NCI-H524 (cell line): Measurements from ENCODE around the gene ITPKA.

Experiments
- DNase-seq, 2 experiments: peaks; one replicate each; lab custom pipeline; 2025; lab: John Stamatoyannopoulos, UW

ITPKA gene

DNA sequence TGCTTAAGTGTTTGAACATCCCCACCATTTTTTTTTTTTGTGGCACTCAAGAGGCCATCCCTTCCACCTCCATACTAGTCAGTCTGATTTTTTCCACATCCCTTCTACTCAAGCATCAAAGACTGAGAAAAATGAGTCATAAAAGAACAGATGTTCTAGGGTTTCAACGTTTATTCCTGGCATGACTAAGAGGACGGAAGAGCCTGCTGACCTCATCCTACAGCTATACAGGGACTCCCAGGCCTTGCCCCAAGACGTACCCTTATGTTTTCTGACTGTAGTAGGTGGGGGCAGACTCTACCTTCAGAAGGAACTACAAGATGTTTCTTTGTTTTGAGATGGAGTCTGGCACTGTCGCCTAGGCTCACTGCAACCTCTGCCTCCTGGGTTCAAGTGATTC is 3.3 kb upstream of the ITPKA start:
- DNase-seq = peak in 1 of 2 experiments; percentile 64

DNA sequence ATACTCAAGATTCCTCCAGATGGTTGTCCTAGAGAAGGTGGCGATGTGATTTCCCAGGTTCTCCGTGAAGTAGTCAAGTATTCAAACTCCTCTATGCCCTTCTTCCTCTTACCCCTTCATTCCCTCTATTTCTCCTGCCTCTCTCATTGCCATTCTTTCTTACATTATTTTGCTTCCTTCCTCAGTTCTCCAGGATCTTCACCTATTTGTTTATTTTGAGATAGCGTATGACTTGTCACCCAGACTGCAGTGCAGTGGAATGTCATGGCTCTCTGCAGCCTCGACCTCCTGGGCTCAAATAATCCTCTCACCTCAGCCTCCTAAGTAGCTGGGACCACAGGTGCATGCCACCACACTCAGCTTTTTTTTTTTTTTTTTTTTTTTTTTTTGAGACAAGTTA is 1.8 kb upstream of the ITPKA start:
- DNase-seq = no peak

DNA sequence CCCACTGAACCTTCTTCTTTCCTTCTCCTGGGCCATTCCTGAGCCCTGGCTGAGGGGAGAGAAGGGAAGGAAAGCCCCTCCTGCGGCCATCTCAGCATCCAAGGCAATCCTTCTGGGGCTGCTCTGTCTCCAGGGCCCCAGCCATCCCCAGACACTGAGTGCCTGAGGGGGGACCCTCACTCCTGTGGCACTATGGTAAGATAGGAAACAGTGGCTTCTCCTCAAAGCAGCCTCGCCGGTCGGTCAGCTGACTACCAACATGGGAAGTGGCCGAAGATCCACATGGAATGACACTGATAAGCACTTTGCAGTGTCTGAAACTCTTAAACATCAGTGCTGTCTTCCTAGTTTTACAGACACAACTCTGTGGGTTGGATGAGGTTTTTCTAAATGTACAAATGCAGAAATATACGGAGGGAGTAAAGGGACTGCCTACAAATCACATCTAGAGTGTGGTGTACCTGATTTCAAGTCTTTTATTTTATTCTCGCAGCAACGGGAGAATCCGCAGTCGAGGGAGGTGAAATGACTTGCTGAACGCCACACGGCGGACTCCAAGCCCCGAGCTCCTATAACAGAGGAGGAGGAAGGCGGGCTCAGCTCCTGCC is 973 bp upstream of the ITPKA start:
- DNase-seq = no peak

DNA sequence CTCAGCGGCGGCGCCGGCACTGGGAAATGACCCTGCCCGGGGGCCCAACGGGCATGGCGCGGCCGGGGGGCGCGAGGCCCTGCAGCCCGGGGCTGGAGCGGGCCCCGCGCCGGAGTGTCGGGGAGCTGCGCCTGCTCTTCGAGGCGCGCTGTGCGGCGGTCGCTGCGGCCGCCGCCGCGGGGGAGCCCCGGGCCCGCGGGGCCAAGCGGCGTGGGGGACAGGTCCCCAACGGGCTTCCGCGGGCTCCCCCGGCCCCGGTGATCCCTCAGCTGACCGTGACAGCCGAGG is 172 bp downstream of the ITPKA start:
- no peak for DNase-seq

DNA sequence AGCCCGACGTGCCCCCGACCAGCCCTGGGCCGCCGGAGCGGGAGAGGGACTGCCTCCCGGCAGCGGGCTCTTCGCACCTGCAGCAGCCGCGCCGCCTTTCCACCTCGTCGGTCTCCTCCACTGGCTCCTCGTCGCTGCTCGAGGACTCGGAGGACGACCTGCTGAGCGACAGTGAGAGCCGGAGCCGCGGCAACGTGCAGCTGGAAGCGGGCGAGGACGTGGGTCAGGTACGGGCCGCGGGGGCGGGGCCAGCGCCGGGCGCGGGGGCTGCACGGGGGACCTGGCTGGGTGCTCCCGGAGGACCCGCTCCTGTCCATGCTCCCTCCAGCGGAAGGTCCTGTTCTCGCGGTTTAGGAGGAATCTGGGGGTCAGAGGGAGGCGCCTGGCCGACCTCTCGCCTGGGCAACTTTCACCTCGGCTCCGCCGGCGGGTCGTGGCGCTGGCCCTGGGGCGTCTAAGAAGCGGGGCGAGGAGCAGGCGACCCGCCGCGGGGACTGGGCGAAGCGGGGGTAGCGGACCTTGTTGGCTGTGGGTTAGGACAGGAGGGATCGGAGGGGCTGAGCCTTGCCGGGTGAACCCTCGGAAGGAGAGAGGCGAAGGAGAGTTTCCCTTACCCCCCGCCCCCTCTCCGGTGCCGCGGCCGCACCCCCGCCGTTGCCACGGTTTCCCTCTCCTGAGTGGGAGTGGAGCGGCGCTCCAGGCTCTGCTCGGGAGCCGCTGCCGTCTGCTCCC is 682 bp downstream of the ITPKA start:
- peak in 1 of 2 experiments; percentile 38 for DNase-seq

DNA sequence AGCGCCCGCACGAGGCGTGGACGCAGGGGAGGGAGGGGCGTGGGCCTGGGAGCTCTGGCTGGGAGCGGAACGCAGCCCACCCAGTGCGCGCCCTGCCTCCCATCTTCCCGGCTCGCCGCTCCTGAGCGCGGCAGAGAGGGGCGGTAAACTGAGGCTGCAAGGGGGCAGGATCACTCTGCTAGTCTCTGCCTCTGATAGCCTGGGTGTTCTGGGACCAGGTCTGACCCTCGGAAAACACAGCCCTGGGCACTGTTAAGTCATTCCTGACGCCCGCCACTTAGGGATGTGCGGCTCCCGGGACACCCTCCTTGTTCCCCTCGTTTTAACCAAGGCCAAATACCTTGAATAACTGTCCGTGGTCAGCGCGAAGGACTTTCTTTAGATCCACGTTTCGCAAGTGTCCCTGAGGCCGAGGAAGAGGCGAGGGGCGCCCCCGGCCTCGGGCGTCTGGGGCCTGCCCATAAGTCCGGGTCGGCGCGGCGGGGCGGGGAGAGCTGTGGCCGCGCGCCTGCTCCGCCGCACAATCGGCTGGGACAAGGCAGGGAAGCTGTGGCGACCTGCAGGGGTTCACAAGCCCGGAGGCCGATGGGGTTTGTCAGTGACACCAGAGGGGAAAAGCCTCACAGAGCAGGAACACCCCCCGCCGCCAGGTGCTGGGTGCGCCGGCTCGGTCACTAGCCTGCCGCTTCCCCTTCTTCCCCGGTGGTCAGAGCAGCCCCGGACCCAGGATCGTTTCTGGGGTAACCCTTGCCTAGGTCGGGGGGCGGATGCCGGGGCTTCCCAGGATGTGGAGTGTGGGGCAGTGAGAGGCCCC is 1.5 kb downstream of the ITPKA start:
- DNase-seq = no peak

DNA sequence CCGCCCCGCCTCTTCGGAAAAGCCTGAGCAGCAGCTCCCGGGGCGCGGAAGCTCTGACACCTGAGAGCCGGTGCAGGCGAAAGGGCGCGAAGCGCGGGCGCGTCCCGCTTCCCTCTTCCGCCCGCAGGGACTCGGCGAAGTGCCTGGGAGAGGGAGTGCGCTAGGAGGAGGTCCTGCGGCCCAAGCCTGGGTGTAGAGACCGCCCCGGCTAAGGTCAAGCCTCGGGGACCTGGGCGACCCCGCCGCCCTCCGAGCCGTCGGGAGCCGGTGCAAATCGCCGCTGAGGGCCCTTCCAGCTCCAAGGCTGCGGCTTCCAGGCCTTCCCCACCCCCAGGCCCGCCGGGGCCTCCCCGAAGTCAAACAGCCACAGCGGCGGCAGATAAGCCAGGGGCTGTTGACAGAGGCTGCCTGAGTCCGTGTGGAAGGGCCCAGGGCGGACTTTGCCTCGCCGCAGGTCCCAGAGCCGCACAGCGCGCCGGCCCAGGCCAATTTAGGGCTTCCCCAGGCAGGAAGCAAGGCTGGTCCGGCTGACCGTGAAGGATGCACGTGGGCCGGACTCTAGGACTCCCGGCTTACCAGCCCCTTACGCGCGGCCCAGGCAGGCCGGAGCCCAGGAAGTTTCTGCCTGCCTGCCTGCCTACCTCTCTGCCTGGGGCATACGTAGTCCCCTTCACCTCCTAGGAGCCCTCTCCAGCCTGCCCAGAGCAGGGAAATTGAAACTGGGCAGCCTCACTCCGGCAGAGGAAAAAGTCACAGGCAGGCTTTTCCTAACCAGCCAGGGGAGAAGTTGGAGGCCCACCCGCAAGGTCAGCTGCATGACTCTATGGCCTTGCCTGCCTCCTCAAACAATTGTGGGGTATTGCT is 2.3 kb downstream of the ITPKA start:
- DNase-seq = no peak

DNA sequence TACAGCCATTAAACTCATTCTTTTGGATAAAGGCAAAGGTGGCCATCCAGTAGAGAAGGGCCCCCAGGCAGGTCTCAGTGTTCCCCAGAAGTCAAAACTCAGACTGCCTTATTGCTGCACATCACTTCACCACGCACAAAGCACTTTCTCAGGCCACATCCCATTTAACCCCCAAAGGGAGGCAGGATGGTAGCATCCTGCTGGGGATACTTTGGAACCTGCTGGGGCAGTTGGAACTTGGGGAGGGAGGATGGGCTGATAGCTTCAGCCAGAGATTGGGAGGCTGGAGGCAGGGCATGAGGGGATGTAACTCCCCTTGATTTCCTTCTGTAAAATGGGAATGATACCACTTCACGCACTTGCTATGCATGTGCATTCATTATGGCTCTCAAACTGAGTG is 5.0 kb downstream of the ITPKA start:
- DNase-seq = no peak

DNA sequence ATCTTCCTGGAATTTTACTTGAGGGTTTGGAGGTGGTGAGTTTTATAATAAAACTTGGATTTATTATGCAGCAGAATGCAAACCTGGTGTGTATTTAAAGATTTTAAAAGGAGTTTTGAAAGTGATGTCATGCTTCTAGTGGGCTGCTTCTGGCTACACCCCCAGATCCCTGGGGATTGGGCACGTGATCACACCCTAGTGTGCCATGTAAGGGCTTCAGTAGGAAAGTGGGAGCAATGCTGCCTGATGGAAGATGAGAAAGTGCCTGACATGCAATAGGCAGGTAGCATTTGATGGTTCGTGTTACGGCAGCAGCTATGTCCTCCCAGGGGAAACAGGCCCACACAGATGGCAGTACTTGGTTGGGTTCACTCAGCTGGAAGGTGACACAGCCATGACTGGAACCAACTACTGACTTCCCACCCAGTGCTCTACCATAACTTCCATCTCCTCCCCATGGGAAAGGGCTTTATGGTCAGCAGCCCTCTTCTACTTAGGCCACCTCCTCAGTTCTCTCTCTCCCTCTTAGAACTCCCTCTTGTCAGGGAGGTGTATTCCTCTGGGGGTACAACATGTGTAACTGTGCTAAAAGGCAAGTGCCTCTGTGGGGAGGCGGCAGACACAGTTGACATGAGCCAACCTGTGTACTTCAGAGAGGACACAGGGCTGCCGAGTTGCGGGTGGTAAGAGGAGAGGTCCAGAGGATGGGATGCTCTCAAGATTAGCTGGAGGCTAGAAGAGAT is 5.6 kb downstream of the ITPKA start:
- DNase-seq = no peak

DNA sequence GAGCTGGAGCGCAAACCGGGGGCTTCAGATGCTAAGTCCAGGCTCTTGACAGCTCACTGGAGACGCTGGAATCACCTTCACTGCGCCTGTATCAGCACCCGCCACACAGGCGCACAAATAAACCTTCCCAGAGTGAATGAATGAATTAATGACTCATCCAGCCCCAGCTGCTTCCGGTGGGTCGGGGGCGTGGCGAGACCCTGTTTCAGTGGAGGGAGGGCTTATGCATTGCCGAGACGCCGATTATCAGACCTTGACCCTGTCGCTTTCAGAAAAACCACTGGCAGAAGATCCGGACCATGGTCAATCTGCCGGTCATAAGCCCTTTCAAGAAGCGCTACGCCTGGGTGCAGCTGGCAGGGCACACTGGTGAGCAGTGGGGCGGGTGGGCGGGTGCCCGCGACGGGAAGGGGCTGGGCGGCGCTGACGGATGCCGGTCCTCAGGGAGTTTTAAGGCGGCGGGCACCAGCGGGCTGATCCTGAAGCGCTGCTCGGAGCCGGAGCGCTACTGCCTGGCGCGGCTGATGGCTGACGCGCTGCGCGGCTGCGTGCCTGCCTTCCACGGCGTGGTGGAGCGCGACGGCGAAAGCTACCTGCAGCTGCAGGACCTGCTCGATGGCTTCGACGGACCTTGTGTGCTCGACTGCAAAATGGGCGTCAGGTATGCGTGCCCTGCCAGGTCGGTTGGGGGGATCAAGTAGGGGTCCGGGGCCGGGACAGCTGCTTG is 7.7 kb downstream of the ITPKA start:
- peak; percentile 16 to 61 for DNase-seq

DNA sequence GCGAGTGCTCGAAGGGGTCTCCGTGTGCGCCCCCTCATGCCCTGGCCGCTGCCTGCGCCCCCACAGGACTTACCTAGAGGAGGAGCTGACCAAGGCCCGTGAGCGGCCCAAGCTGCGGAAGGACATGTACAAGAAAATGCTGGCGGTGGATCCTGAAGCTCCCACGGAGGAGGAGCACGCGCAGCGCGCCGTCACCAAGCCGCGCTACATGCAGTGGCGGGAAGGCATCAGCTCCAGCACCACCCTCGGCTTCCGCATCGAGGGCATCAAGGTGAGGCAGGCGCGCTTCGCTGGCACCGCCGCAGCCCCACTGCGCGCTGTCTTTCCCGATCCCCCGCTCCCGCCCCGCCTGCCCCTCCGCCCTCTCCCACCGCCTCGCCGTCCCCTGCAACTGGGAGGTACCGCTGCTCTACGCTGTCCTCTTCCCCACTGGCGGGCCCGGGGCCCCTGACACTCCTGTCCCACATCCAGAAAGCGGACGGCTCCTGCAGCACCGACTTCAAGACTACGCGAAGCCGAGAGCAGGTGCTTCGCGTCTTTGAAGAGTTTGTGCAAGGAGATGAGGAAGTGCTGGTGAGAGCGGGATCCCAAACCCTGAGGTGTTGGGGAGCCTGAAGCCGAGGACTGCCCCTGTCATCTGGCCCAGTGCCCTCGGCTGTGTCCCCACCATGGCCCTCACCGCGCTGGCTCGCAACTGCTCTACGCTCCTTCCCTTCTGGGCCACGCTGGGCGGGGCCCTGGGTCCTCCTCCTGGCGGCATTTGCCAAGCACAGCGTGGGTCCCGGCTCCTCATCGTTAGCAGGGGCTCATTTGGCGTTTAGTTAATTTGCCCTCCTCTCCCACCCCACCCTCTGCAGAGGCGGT is 8.5 kb downstream of the ITPKA start:
- no peak for DNase-seq

DNA sequence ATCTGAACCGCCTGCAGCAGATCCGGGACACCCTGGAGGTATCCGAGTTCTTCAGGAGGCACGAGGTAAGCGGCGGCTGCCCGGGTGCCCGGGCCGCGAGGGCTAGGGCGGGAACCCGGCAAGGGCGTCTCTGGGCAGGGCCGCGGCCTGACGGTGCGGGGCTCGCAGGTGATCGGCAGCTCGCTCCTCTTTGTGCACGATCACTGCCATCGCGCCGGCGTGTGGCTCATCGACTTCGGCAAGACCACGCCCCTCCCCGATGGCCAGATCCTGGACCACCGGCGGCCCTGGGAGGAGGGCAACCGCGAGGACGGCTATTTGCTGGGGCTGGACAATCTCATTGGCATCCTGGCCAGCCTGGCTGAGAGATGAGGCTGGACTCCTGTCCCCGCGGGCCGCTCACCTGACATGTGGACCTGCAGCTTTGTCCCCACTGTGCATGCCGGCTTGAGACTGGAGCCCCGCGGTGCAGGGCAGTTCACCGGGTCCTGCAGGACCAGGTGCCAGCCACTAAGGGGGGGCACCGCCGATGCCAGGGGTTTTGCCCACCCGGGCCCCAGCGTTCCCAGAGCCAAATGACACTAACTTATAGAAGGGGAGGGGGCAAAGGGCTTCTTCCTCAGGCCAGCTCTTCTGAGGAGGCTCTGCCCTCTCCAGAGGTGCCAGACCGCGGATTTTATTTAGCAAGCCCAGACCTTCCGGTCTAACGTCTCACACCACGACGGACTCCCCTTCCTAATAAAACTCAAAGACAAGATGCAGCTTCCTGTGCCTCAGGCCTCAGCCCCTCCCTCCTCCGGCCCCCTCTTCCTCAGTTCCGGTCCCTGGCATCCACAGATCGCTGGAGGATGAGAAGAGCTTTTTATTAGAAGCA is 9.4 kb downstream of the ITPKA start:
- no peak for DNase-seq

DNA sequence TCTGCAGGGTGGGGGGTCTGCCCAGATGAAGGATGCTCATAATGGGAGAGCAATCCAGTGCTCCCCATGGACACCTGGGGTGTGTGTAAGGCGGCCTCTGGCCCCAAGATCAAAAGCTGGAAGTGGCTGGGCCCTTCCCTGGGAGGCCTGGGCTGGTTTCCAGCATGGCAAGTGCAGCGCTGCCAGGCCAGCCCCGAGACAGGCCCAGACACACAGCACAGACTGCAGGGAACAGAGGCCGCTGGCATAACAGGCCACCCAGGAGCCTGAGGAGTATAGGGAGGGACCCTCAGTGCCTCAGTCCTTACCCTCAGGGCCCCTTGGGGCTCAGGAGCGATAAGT is 10.0 kb downstream of the ITPKA start:
- DNase-seq = no peak

DNA sequence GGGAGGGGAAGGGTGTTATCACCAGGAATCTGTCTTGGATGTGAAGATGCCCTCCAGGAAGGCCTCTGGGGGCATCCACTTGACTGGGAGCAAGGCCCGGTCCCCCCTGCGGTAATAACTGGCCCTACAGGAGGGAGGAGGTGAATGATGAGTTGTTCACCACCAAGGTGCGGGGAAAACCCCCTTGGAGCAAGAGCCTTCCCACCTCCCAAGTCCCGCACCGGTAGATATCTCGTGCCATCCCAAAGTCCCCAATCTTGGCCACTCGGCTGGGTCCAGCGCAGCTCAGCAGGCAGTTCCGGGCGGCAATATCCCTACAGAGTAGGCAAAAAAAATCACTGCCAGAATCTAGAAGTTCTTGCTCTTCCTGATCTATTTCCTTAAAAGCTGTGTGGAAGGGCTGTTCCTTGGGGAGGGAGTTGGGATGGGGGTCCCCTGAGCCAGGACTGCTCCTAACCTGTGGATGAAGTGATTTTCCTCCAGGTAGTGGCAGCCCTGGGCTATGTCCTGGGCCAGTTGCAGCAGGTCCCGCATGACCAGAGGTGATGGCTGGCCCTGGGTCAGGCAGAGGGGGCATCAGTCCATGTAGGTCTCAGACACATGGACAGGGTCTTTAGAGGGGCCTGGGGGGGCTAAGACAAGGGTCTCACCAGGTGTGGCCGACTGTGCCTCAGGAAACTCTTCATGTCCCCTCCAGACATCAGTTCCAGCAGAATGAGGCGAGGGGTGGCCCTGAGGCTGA is 11.2 kb downstream of the ITPKA start:
- no peak for DNase-seq

DNA sequence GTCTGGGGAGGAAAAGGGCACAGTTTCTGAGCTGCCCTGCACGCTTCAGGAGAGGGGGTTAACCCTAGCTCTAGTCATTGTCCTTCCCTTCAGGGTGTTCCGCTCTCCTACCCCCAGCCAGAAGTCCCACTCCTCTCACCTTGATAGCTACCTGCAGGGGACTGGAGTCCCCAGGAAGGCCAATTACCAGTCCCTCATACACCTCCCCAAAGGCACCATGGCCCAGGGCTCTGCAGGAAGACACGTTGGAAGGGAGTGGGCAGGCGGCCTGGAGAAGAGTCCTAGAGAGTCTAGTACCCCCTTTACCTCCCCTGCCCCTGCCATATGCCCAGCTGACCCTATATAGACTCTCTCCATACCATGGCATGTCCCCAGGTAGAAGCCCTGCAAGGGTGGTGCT is 12.1 kb downstream of the ITPKA start:
- DNase-seq = no peak

DNA sequence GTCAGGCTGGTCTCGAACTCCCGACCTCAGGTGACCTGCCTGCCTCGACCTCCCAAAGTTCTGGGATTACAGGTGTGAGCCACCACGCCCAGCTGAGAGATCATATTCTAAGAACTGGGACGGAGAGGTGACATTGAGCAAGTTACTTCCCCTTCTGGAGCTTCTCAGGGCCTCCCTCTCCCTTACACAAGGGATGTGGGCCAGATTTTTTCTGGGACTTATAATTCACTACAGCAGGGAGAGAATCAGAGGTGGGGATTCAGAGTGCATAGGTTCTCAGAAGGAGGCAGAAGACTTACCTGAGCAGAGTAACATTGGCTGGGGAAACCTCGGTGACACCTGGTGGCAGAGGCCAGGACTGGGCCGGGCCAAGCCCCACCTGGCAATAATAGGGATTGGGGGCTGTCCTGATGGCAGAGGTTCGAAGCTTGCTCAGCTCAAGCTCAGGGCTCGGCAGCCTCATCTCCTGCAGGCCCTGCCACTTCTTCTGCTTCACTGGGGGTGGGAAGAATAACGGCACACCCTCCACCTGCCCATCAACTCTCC is 13.2 kb downstream of the ITPKA start:
- no peak for DNase-seq

DNA sequence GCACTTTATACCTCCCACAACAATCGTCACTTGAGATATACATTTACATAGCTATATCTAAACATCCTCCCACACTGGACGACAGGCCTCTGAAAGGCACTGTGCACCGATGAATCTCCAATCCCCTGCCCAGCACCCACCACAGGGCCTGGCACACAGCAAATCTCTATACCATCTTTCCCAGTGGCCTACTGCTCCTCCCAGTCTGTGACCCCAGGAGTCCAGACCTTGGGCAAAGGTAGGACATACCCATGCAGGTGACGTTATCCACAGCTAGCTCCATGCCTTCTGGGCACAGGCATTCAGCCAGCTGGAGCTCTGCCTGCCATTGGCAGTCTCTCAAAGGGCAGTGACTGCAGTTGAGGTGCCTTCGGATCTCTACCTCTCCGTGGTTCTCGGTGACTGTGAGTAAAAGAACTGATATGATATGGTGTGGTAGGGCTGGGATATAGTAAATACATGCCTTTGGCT is 14.2 kb downstream of the ITPKA start:
- DNase-seq = no peak

DNA sequence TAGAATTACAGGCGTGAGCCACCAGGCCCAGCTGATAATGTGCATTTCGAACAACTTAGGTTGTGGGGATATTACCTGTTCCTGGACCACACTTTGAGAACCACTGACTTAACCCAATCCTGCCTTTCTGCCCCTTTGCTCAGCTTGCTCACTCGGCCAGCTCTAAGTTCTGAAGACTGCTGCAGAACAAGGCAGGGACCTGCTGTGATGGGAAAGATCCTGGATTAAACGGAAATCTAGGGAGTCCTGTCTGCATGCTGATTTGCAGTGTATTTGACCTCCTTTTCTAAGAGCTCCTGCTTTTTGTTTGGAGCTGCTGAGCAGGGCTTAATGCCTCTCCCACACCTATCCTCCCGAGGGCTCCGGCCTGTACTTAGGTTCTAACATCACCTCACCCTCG is 17.1 kb downstream of the ITPKA start:
- no peak for DNase-seq
